ENCODE results near the gene DDX42. TPM values are rescaled to one million over a fixed set of nuclear protein-coding genes. Genes with fewer than 3 reads are reported as not detected.

The DDX42 gene
- total RNA-seq, 2 experiments from 2014 or later = 112 to 117 TPM

DNA sequence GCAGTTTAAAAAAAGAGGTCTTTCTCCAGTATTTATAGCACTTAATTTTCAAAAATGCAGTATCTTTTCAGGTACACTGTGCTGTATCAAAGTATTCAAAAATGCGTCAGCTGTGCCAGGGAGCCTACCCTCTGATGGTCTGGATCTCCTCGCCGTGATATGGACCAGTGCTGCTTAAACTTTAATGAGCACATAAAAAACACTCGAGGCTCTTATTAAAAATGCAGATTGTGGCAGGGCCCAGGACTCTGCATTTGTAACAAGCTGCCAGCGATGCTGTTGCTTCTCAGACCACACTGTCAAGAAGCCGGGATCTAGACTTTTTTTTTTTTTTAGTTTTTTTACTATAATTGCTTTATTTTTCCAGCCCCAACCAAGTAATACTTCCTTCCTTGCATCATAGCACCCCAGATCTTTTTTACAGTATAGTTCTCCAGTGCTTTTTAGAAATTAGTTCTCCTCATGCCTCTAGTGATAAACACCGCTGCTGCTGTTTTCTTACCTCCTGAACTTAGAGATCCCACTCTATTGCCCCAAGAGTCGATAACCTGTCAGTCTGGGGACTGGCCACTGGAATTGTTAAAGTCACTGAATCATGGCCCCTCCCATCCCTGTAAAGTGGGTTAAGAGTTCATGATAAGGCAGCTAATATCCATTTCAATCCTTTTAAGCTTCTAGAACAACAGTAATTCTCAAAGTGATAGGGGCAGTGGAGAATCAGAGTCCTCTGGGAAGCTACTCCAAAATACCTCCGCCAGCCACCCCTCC, 70.1 kb downstream of the DDX42 start:
- TF ChIP-seq, protein P1, sequence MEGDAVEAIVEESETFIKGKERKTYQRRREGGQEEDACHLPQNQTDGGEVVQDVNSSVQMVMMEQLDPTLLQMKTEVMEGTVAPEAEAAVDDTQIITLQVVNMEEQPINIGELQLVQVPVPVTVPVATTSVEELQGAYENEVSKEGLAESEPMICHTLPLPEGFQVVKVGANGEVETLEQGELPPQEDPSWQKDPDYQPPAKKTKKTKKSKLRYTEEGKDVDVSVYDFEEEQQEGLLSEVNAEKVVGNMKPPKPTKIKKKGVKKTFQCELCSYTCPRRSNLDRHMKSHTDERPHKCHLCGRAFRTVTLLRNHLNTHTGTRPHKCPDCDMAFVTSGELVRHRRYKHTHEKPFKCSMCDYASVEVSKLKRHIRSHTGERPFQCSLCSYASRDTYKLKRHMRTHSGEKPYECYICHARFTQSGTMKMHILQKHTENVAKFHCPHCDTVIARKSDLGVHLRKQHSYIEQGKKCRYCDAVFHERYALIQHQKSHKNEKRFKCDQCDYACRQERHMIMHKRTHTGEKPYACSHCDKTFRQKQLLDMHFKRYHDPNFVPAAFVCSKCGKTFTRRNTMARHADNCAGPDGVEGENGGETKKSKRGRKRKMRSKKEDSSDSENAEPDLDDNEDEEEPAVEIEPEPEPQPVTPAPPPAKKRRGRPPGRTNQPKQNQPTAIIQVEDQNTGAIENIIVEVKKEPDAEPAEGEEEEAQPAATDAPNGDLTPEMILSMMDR (IDR thresholded peaks at IDR 0.05) = no peak
- no peak for ATAC-seq (ENCODE audit: poor library complexity)
- Mint-ChIP-seq H3K27ac (peak overlapping the region; percentile 91), H3K36me3 (ENCODE audit: low read depth) (no peaks in the 10 kb centered on the region), H3K4me1 (ENCODE audit: low read depth) (peaks cover 49% of the 10 kb centered on the region), H3K4me3 (peak overlapping the region; percentile 93), H3K9me3 (no peaks in the 10 kb centered on the region), H3K27me3 (no peaks in the 10 kb centered on the region)
- ChIA-PET CTCF (interaction anchor here (0.7 to 0.9 kb wide), 2 partner anchors 17 to 457 kb away, joined by 3 read pairs; partner anchors contain the start of gene PSMC5), POLR2A (interaction anchor here (0.6 to 6.3 kb wide), 13 partner anchors 13 to 661 kb away, joined by 3 to 86 read pairs (median 9); partner anchors contain the start of genes CCDC47, DDX42, DDX5 and FTSJ3)
- no peak for DNase-seq
- H3K27me3 ChIP-seq (ENCODE audit: control insufficient read depth in 1 of 2, insufficient read depth in 2 of 2, low read length in 2 of 2) = no peaks in the 10 kb centered on the region
- intact Hi-C loops (cut with DNase I, micrococcal nuclease) = loop anchor here (1.0 to 10.0 kb wide), 11 partner anchors 17 to 663 kb away; partner anchors contain the start of genes CCDC47 (in 2 of the 2), FTSJ3 (in 2 of the 2), MAP3K3 (in 2 of the 2) and PSMC5 (in 2 of the 2)
- H3K4me1 ChIP-seq (ENCODE audit: insufficient read depth, low read length) = peaks cover 57% of the 10 kb centered on the region
- no peaks in the 10 kb centered on the region for H3K36me3 ChIP-seq (ENCODE audit: insufficient read depth, low read length)
- H3K9me3 ChIP-seq (ENCODE audit: control insufficient read depth in 1 of 2, insufficient read depth in 1 of 2, low read length in 2 of 2) = peaks cover 0 to 5% of the 10 kb centered on the region in 2 experiments
- peak overlapping the region; percentile 85 to 86 for H3K27ac ChIP-seq (ENCODE audit: low read depth in 1 of 2, low read length in 2 of 2)
- H3K4me3 ChIP-seq (ENCODE audit: low read length) = peak overlapping the region; percentile 85

DNA sequence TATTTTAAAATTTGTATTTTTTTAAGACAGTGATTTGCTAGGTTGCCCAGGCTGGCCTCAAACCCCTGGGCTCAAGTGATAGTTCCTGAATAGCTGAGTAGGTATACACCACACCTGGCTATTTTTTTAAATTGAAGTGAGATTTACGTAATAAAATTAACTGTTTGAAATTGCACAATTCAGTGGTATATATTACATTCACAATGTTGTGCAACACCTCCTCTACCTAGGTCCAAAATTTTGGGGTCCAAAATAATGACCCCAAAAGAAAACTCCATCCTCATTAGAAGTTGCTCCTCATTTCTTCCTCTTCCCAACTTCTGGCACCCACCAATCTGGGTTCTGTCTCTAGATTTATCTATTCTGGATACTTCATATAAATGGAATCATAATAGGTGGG, 71.5 kb downstream of the DDX42 start:
- no peaks in the 10 kb centered on the region for H3K36me3 Mint-ChIP-seq (ENCODE audit: low read depth)
- H3K4me1 Mint-ChIP-seq (ENCODE audit: low read depth) = peaks cover 41% of the 10 kb centered on the region
- ChIA-PET POLR2A (no interaction called here), CTCF (no interaction called here)
- no peaks in the 10 kb centered on the region for H3K9me3 Mint-ChIP-seq
- peak overlapping the region; percentile 50 for H3K4me3 Mint-ChIP-seq
- peaks cover 46% of the 10 kb centered on the region for H3K4me1 ChIP-seq (ENCODE audit: insufficient read depth, low read length)
- H3K4me3 ChIP-seq (ENCODE audit: low read length) = no peak overlapping the region
- H3K27ac ChIP-seq (ENCODE audit: low read depth in 1 of 2, low read length in 2 of 2) = no peak overlapping the region
- H3K36me3 ChIP-seq (ENCODE audit: insufficient read depth, low read length) = no peaks in the 10 kb centered on the region
- intact Hi-C loops (cut with DNase I, micrococcal nuclease) = loop anchor here (10.0 kb wide), 2 partner anchors 221 to 299 kb away; partner anchors contain the start of gene MAP3K3 (in 1 of the 2)
- ATAC-seq (ENCODE audit: poor library complexity) (no peak), DNase-seq (no peak)
- H3K9me3 ChIP-seq (ENCODE audit: control insufficient read depth in 1 of 2, insufficient read depth in 1 of 2, low read length in 2 of 2) = peaks cover 0 to 12% of the 10 kb centered on the region in 2 experiments
- H3K27me3 ChIP-seq (ENCODE audit: control insufficient read depth in 1 of 2, insufficient read depth in 2 of 2, low read length in 2 of 2) = no peaks in the 10 kb centered on the region
- no peaks in the 10 kb centered on the region for H3K27me3 Mint-ChIP-seq
- TF ChIP-seq, protein P1 (IDR thresholded peaks at IDR 0.05) = no peak
- peak overlapping the region; percentile 8 for H3K27ac Mint-ChIP-seq

DNA sequence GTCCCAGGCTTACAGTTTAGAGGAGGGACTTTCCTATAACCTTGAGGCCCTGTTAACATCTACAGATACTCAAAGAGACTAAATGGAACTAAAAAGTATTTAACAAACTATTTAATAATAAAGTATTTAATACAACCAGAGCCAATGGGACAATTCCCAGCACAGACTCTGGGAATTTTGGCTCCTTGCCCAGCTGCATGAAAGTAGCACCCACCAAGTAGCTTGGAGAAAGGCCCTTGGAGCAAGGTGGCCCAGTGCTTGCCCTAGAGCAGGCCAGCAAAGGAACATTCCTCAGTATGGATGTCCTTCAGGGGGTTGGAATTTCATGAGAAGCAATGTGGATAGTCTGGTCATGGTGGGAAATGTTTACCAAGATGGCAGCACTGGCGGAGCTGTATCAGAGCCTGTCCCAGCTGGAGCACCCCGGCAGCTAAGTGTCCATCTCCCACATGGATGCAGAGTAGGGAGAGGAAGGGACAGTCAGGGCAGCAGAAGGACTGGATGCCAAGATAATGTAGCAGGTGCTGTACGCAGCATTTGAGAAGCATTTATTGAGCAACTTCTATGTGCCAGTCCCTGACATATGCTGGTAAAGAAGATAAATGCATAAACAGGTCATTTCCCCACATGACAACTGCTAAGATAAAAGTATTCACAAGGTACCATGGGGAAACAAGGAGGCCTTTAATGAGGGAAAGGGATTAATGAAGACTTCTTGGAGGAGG, 73.7 kb downstream of the DDX42 start:
- no peak overlapping the region for H3K27ac ChIP-seq (ENCODE audit: low read depth in 1 of 2, low read length in 2 of 2)
- no peaks in the 10 kb centered on the region for H3K27me3 Mint-ChIP-seq
- TF ChIP-seq, protein P1 (IDR thresholded peaks at IDR 0.05) = no peak
- H3K36me3 ChIP-seq (ENCODE audit: insufficient read depth, low read length) = no peaks in the 10 kb centered on the region
- ChIA-PET POLR2A (interaction anchor here (1.4 to 1.8 kb wide), 6 partner anchors 8 to 152 kb away, joined by 3 to 14 read pairs (median 6); partner anchors contain the start of genes CCDC47 and DDX42), CTCF (interaction anchor here (1.2 to 2.0 kb wide), 6 partner anchors 9 to 422 kb away, joined by 3 to 7 read pairs (median 4); no protein-coding TSS in a partner anchor)
- H3K4me1 Mint-ChIP-seq (ENCODE audit: low read depth) = peaks cover 30% of the 10 kb centered on the region
- ATAC-seq (ENCODE audit: poor library complexity) (no peak), DNase-seq (no peak)
- peak overlapping the region; percentile 58 for H3K4me3 Mint-ChIP-seq
- intact Hi-C loops (cut with DNase I, micrococcal nuclease) = loop anchor here (10.0 kb wide), 2 partner anchors 223 to 297 kb away; partner anchors contain the start of gene MAP3K3 (in 1 of the 2)
- no peaks in the 10 kb centered on the region for H3K9me3 Mint-ChIP-seq
- peaks cover 0 to 12% of the 10 kb centered on the region in 2 experiments for H3K9me3 ChIP-seq (ENCODE audit: control insufficient read depth in 1 of 2, insufficient read depth in 1 of 2, low read length in 2 of 2)
- no peak overlapping the region for H3K4me3 ChIP-seq (ENCODE audit: low read length)
- H3K4me1 ChIP-seq (ENCODE audit: insufficient read depth, low read length) = peaks cover 30% of the 10 kb centered on the region
- H3K27ac Mint-ChIP-seq = peak overlapping the region; percentile 55
- no peaks in the 10 kb centered on the region for H3K36me3 Mint-ChIP-seq (ENCODE audit: low read depth)
- H3K27me3 ChIP-seq (ENCODE audit: control insufficient read depth in 1 of 2, insufficient read depth in 2 of 2, low read length in 2 of 2) = no peaks in the 10 kb centered on the region

Data from CD4-positive, alpha-beta T cell (primary cell).